OCI-LY7 (cell line): Measurements from ENCODE around the gene CNTF.

Experiments
- EZH2phosphoT487 ChIP-seq: fragments of 200-600 bp; sonication (generic); IDR thresholded peaks from 2 replicates; pipeline ENCODE4 v1.6.1; 2018; ENCODE audit warnings: low read depth, borderline replicate concordance, mild to moderate bottlenecking, mixed run types, antibody characterized with exemption, low read length, moderate library complexity, mixed read lengths
- TF ChIP-seq, protein P1 (sequence below): fragments of 200-600 bp; sonication (generic); conservative IDR thresholded peaks from 2 replicates; pipeline ENCODE4 v1.5.1; 2014; ENCODE audit warnings: mild to moderate bottlenecking, antibody characterized with exemption, low read length, moderate library complexity, mixed read lengths

DNA sequence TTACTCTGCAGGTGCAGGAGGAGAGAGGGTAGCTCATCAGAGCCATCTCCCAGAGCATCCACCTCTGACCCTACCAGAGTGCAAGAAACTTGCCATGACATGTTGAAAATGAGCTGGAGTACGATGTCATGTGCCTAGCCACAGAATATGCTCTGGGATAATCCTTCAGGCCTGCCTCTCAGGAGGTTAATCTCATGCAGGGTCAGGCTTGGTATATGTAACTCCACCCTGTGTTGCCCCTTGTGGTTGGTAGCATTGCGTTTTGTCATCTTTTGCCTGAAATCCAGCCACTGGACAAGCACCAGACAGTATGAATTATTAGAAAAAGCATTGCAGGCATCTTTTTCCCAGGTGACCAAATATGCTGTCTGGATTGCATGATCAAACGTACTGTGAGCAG lies 36.2 kb downstream of the CNTF start:
- TF ChIP-seq, protein P1, sequence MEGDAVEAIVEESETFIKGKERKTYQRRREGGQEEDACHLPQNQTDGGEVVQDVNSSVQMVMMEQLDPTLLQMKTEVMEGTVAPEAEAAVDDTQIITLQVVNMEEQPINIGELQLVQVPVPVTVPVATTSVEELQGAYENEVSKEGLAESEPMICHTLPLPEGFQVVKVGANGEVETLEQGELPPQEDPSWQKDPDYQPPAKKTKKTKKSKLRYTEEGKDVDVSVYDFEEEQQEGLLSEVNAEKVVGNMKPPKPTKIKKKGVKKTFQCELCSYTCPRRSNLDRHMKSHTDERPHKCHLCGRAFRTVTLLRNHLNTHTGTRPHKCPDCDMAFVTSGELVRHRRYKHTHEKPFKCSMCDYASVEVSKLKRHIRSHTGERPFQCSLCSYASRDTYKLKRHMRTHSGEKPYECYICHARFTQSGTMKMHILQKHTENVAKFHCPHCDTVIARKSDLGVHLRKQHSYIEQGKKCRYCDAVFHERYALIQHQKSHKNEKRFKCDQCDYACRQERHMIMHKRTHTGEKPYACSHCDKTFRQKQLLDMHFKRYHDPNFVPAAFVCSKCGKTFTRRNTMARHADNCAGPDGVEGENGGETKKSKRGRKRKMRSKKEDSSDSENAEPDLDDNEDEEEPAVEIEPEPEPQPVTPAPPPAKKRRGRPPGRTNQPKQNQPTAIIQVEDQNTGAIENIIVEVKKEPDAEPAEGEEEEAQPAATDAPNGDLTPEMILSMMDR, result no peak
- no peak for TF ChIP-seq EZH2phosphoT487
